Stimulated activated naive CD8-positive, alpha-beta T cell treated with anti-CD3 and anti-CD28 coated beads, Interleukin-15, Interleukin-2, amounts not matched to agents 100 ng/mL and 50 ng/mL, for 24 hours (primary cell): Measurements from ENCODE around the gene LRP5.
"Not testable (repeated sequence)": the region's sequence is repeated elsewhere in the genome, so short reads cannot be mapped to it uniquely, and the experiment has no call there.

Experiments
- H3K27ac Mint-ChIP-seq: one replicate; pipeline ENCODE4 v1.8.0; 2021; ENCODE audit warnings: mild to moderate bottlenecking, mixed read lengths
- H3K27me3 Mint-ChIP-seq: one replicate; pipeline ENCODE4 v1.8.0; 2021; ENCODE audit warnings: mixed read lengths
- H3K36me3 Mint-ChIP-seq: one replicate; pipeline ENCODE4 v1.8.0; 2021; ENCODE audit warnings: low read depth, mixed read lengths
- H3K4me1 Mint-ChIP-seq: one replicate; pipeline ENCODE4 v1.8.0; 2021; ENCODE audit warnings: low read depth, mixed read lengths
- H3K4me3 Mint-ChIP-seq: one replicate; pipeline ENCODE4 v1.8.0; 2021; ENCODE audit warnings: mild to moderate bottlenecking, mixed read lengths
- H3K9me3 Mint-ChIP-seq: one replicate; pipeline ENCODE4 v1.8.0; 2021; ENCODE audit warnings: mixed read lengths

Gene LRP5

DNA sequence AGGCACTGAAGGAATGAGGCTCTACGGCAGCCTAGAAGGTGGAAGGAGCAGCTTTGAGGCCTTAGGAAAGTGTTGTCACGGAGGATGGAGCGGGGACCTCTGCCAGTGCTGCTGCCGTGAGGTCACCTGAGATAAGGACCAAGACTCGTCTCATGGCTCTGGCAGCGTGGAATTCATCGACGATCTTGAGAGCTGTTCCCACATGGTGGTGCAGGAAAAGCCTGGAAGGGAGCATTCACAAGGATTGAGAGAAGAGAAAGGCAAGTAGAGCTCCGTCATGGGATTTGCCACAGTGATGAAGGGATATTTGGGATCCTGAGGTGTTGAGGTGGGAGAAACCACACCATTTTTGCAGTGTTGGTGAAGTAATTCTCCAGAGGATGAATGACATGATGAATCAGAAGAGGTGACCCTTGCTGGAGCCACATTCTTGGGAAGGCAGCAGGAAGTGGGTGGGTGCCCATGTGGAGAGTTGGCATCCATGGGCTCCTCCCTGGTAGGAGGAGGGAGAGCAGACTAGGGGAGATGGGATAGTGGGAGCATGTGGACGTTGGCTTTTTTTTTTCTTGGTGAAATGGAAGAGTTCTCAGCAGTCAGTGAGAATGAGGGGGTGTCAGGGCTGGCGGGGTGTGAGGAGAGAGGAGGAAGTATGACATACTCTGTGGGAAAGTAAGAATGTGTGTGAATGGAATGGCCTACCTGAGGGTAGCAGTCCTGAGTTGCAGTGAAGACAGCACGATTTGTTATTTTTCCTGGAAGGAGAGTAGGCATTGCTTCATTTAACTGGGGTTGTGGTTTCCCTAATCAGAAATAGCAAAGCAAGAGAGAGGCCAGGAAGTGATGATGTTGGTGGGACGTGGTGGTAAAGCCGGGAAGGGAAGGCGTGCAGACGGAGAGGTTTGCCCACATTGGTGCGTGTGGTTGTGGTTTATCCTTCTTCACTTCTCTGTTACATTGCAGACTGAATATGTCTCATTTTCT lies 159.3 kb downstream of the LRP5 start:
- Mint-ChIP-seq H3K36me3 (peaks cover 46% of the 10 kb centered on the region), H3K9me3 (no peaks in the 10 kb centered on the region), H3K4me1 (peaks cover 80% of the 10 kb centered on the region), H3K4me3 (peak overlapping the region; percentile 74), H3K27me3 (no peaks in the 10 kb centered on the region), H3K27ac (peak overlapping the region; percentile 90)

GRCh38 chr11:68472778-68473177 lies 160.4 kb downstream of the LRP5 start:
- H3K4me3 Mint-ChIP-seq = peak overlapping the region; percentile 74
- peaks cover 47% of the 10 kb centered on the region for H3K36me3 Mint-ChIP-seq
- peaks cover 78% of the 10 kb centered on the region for H3K4me1 Mint-ChIP-seq
- peak overlapping the region; percentile 90 for H3K27ac Mint-ChIP-seq
- no peaks in the 10 kb centered on the region for H3K9me3 Mint-ChIP-seq
- H3K27me3 Mint-ChIP-seq = no peaks in the 10 kb centered on the region

- Mint-ChIP-seq H3K9me3 (no peaks in the 10 kb centered on the region), H3K27me3 (no peaks in the 10 kb centered on the region), H3K4me3 (peak overlapping the region; percentile 5), H3K4me1 (peaks cover 74% of the 10 kb centered on the region), H3K27ac (peak overlapping the region; percentile 75), H3K36me3 (peaks cover 51% of the 10 kb centered on the region)
Observed at GRCh38 chr11:68473693-68474092, 161.3 kb downstream of the LRP5 start.

DNA sequence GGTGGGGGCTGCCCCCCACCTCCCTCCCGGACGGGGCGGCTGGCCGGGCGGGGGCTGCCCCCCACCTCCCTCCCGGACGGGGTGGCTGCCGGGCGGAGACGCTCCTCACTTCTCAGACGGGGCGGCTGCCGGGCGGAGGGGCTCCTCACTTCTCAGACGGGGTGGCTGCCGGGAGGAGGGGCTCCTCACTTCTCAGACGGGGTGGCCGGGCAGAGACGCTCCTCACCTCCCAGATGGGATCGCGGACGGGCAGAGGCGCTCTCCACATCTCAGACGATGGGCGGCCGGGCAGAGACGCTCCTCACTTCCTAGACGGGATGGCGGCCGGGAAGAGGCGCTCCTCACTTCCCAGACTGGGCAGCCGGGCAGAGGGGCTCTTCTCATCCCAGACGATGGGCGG lies 163.2 kb downstream of the LRP5 start:
- H3K27me3 Mint-ChIP-seq, H3K9me3 Mint-ChIP-seq, H3K4me3 Mint-ChIP-seq, H3K27ac Mint-ChIP-seq: not testable (repeated sequence)
- peaks cover 72% of the 10 kb centered on the region for H3K4me1 Mint-ChIP-seq
- H3K36me3 Mint-ChIP-seq = peaks cover 60% of the 10 kb centered on the region

DNA sequence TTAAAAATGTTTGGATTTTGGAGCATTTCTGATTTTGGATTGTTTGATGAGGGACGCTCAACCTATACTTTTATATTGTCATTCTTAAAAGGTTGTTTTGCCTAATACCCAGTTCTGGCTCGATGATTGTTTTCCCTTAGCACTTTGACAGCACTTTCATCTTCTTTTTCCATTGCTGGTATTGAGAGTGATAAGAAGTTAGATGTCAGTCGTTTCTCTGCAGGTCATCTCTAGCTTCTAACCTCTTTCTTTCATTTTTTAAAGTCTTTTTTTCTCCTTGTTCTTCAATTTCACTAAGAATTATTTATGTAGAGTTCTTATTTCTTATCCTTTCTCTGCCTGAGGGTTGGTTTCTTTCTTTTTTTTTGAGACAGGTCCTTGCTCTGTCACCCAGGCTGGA lies 167.0 kb downstream of the LRP5 start:
- Mint-ChIP-seq H3K27ac (no peak overlapping the region), H3K9me3 (no peaks in the 10 kb centered on the region), H3K4me1 (peaks cover 61% of the 10 kb centered on the region), H3K27me3 (no peaks in the 10 kb centered on the region), H3K4me3 (no peak overlapping the region), H3K36me3 (peaks cover 49% of the 10 kb centered on the region)

GRCh38 chr11:68480193-68480592 lies 167.8 kb downstream of the LRP5 start:
- Mint-ChIP-seq H3K9me3 (no peaks in the 10 kb centered on the region), H3K36me3 (peaks cover 49% of the 10 kb centered on the region), H3K4me3 (no peak overlapping the region), H3K27me3 (no peaks in the 10 kb centered on the region), H3K27ac (no peak overlapping the region), H3K4me1 (peaks cover 62% of the 10 kb centered on the region)

DNA sequence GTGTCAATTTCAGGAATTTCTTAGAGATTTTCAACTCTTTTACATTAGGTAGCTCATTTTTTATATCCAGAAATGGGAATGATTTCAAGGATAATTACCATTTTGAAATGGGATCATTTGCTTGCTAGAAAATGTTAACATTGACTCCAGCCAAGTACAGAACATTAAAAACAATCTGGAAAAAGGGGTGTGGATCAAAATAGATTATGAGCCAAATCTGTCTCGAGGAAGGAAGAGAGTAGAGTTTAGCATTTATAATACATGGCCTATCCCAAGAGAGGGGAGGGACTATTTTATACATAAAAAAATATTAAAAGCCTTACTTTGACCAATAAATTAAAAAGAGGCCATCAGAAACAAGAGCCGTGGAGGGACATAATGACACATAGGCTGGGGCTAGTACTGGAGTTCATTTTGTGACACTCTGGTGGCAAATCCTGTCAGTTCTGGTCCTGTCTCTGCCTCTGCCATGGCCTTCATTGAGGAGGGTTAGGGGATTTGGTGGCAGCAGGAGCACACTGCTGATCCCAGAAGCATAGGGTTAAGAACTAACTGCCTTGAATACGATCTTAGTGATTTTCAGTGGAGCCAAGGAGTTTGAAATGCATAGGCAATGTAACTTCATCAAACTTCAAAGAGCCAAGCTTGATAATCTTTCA lies 168.6 kb downstream of the LRP5 start:
- Mint-ChIP-seq H3K27ac (no peak overlapping the region), H3K27me3 (no peaks in the 10 kb centered on the region), H3K4me1 (peaks cover 66% of the 10 kb centered on the region), H3K9me3 (no peaks in the 10 kb centered on the region), H3K4me3 (no peak overlapping the region), H3K36me3 (peaks cover 52% of the 10 kb centered on the region)

GRCh38 chr11:68481579-68482240 lies 169.3 kb downstream of the LRP5 start:
- no peak overlapping the region for H3K27ac Mint-ChIP-seq

DNA sequence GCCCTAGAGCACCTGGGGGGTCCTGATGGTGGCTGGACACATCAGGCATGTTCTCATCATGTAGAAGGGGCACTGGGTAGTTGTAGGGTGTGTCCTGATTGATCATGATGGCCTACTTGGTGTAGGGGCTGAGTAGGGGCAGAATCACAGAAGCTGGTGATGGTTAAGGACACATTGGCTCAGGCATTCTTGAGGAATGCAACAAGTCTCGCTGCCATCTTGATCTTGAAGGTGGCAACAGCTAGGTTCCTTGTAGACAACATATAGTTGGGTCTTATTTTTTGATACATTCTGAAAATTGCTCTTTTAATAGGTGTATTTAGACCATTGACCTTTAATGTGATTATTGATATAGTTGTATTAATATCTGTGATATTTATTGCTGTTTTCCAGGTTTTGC lies 176.2 kb downstream of the LRP5 start:
- H3K4me3 Mint-ChIP-seq = no peak overlapping the region
- peaks cover 22% of the 10 kb centered on the region for H3K36me3 Mint-ChIP-seq
- no peaks in the 10 kb centered on the region for H3K9me3 Mint-ChIP-seq
- no peaks in the 10 kb centered on the region for H3K27me3 Mint-ChIP-seq
- H3K4me1 Mint-ChIP-seq = peaks cover 86% of the 10 kb centered on the region
- H3K27ac Mint-ChIP-seq = no peak overlapping the region

More at GRCh38 chr11:68481579-68482240, 169.3 kb downstream of the LRP5 start:
- no peaks in the 10 kb centered on the region for H3K27me3 Mint-ChIP-seq
- H3K9me3 Mint-ChIP-seq = no peaks in the 10 kb centered on the region
- H3K4me1 Mint-ChIP-seq = peaks cover 73% of the 10 kb centered on the region
- H3K4me3 Mint-ChIP-seq = no peak overlapping the region
- peaks cover 50% of the 10 kb centered on the region for H3K36me3 Mint-ChIP-seq

DNA sequence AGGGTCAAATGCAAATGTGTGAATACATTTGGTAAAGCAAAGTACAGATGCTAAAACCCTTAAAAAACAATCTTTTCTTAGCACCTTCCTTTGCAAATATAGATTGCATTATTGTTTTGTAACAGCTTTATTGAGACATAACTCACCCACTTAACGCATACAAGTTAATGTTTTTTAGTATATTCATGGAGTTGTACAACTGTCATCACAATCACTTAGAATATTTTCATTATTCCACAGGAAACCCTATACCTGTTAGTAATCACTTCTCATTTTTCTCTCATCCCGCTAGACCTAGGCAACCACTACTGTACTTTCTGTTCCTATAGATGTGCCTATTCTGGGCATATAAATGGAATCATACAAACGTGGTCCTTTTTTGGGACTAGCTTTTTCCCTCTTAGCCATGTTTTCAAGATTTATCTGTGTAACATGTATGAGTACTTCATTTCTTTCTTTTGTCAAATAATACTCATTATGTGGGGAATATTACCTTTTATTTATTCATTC lies 182.9 kb downstream of the LRP5 start:
- Mint-ChIP-seq H3K27me3 (no peaks in the 10 kb centered on the region), H3K36me3 (peaks cover 4% of the 10 kb centered on the region), H3K9me3 (no peaks in the 10 kb centered on the region), H3K4me3 (no peak overlapping the region), H3K27ac (no peak overlapping the region), H3K4me1 (peaks cover 86% of the 10 kb centered on the region)

- H3K27ac Mint-ChIP-seq = no peak overlapping the region
- H3K27me3 Mint-ChIP-seq = no peaks in the 10 kb centered on the region
- peaks cover 86% of the 10 kb centered on the region for H3K4me1 Mint-ChIP-seq
- no peak overlapping the region for H3K4me3 Mint-ChIP-seq
- H3K9me3 Mint-ChIP-seq = no peaks in the 10 kb centered on the region
- peaks cover 4% of the 10 kb centered on the region for H3K36me3 Mint-ChIP-seq
Observed at GRCh38 chr11:68495872-68496271, 183.5 kb downstream of the LRP5 start.

- H3K27ac Mint-ChIP-seq = no peak overlapping the region
- no peak overlapping the region for H3K4me3 Mint-ChIP-seq
- no peaks in the 10 kb centered on the region for H3K9me3 Mint-ChIP-seq
- peaks cover 84% of the 10 kb centered on the region for H3K4me1 Mint-ChIP-seq
- H3K36me3 Mint-ChIP-seq = no peaks in the 10 kb centered on the region
- no peaks in the 10 kb centered on the region for H3K27me3 Mint-ChIP-seq
Observed at GRCh38 chr11:68497761-68498160, 185.4 kb downstream of the LRP5 start.

GRCh38 chr11:68498321-68498720 lies 185.9 kb downstream of the LRP5 start:
- H3K27me3 Mint-ChIP-seq = no peaks in the 10 kb centered on the region
- peaks cover 83% of the 10 kb centered on the region for H3K4me1 Mint-ChIP-seq
- H3K27ac Mint-ChIP-seq = no peak overlapping the region
- H3K4me3 Mint-ChIP-seq = no peak overlapping the region
- no peaks in the 10 kb centered on the region for H3K36me3 Mint-ChIP-seq
- H3K9me3 Mint-ChIP-seq = no peaks in the 10 kb centered on the region
